Measurements from ENCODE around the gene ACTR5.
"Not testable (repeated sequence)": the region's sequence is repeated elsewhere in the genome, so short reads cannot be mapped to it uniquely, and the experiment has no call there.

The ACTR5 gene

DNA sequence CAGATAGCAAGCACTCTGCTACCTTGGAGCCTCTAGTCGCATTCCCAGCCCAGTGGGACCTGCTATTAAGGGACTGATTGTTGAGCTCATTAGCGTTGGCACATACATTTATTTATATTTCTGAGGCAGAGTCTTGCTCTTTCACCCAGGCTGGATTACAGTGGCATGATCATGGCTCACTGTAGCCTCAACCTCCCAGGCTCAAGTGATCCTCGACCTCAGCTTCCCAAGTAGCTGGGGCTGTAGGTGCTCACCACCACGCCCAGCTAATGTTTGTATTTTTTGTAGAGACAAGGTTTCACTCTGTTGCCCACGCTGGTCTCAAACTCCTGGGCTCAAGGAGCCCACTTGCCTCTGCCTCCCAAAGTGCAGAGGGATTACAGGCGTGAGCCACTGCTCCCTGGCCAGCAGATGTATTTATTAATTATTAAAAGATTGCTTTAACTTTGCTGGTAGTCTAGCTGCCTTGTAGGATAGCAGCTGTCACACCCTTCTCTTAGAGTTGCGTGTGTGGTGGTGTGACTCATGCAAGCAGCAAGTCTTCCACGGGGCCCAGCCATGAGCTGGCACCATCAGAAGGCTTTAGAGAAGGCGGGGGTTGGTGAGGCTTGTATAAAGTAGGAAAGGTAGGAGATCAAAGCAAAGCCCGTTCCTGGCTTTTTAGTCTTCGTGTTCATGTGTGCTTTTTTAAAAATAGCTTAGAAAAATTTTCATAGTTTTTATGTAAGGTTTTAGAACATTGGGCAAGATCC is 16.5 kb downstream of the ACTR5 start:
- DNase-seq (ENCODE audit: low spot score) = no peak

DNA sequence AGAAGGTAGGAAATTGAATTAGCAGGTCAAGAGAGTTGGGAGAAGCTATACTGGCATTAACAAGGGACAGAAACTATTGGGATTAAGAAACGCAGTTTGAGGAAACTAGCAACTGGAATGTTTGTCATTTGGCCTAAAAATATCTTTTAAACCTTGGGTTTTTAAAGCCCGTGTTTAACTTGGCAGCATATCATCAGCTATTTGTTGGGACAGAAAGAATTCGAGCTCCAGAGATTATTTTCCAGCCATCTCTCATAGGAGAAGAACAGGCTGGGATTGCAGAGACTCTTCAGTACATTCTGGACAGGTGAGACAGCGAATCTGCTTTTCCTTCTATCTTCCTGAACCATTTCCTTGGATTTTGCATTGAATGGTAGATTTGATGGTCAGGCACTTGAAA is 17.8 kb downstream of the ACTR5 start:
- no peak for DNase-seq (ENCODE audit: low spot score)

- no peak for DNase-seq (ENCODE audit: low spot score)
These were observed 21.4 kb downstream of the ACTR5 start for GRCh38 chr20:38769376-38770295.

DNA sequence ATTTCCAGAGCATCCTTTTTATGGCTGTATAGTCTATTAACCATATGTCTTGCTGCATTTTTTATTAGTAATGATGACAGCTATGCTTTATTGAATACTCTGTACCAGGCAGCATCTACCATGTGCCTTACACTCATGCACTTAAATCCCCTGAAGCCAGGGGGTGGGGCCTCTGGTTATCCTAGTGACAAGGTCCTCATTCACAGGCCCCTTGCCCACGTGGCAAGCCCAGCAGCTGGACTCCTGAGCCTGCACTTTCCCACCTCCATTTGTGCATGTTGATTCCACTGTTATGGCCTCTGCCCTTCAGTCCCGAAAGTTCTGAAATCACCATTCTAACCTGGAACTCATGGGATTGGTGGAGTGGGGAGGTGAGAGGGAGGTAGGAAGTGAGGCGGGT is 22.3 kb downstream of the ACTR5 start:
- DNase-seq (ENCODE audit: low spot score) = no peak

GRCh38 chr20:38770970-38771369 is 22.7 kb downstream of the ACTR5 start:
- DNase-seq (ENCODE audit: low spot score) = no peak

GRCh38 chr20:38771621-38772020 is 23.4 kb downstream of the ACTR5 start:
- no peak for DNase-seq (ENCODE audit: low spot score)

DNA sequence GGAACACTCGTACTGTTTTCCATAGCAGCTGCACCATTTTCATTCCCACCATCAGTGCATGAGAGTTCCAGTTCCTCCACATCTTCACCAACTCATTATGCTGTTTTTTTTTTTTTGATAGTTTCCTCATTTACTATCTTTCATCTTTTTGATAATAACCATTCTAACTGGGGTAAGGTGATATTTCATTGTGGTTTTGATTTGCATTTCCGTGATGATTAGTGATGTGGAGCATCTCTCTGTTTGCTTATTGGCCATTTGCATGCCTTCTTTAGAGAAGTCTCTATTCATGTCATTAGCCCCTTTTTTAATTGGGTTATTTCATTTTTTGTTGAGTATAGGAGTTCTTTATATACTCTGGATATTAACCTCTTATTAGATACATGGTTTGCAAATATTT is 25.9 kb downstream of the ACTR5 start:
- no peak for DNase-seq (ENCODE audit: low spot score)

- DNase-seq (ENCODE audit: low spot score) = no peak
These were observed 28.1 kb downstream of the ACTR5 start for GRCh38 chr20:38776363-38776762.

DNA sequence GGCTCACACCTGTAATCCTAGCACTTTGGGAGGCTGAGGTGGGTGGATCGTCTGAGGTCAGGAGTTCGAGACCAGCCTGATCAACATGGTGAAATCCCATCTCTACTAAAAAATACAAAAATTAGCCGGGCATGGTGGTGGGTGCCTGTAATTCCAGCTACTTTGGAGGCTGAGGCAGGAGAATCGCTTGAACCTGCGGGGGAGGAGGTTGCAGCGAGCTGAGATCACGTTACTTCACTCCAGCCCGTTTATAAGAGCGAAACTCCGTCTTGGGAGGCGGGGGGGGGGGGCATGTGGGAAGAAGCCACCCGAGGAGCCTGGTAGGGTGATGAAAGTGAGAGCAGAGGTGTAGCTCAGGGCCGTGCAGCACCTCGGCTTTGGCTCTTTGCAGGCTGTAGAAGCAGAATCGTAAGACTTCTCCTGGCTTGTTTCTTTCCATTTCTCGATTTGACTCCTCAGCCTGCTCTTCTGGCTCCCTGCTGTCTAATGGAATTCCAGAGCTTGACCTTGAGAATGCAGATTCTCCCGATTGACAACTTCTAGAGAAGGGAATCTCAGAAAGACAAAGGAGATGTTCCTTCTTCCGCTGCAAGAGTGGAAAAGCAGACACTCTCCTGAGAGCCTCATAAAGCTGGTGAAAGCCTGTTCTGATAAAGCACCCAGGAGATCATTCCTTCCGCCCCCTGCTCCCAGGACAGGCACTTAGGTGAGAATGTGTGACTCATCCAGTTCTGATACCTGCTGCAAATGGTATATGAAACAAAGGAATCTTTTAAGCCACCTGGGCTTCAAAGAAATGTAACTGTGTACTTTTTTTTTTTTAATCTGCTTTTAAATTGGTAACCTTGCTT is 31.2 kb downstream of the ACTR5 start:
- DNase-seq (ENCODE audit: low spot score) = no peak

DNA sequence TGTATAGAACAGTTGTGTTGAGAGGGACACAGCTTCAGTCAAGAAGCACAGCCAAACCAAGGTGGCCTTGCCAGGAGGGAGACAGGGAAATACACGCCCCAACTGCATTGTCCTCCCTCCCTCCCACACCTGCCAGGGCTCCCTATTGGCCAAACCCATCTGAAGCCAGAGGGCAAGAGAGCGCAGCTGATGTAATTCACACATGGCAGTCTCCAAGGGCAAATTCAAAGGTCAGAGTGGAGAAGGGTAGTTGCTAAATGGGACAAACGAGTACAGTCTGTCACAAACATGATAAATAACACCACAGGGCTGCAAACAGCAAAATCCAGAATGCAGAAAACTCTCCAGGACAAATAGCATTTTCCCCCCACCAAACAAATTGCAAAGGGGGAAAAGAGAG is 34.0 kb downstream of the ACTR5 start:
- DNase-seq (ENCODE audit: low spot score) = no peak

DNA sequence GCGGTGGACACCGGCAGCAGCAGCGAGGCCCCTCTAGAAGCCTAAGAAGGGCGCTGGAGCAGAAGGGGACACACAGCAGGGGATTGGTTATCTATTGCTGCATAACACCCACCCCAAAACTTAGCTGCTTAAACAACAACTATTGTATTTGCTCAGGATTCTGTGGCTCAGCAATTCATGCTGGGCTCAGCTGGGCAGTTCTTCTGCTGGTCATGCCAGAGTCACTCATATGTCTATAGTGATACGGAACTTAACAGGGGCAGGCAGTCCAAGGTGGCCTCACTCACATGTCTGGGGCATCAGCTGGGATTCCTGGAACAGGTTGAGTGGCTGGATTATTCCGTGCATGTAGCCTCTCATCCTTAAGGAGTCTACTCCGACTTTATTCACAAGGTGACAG is 39.6 kb downstream of the ACTR5 start:
- DNase-seq (ENCODE audit: low spot score) = no peak

- DNase-seq (ENCODE audit: low spot score) = no peak
These were observed 41.4 kb downstream of the ACTR5 start for GRCh38 chr20:38789503-38790199.

DNA sequence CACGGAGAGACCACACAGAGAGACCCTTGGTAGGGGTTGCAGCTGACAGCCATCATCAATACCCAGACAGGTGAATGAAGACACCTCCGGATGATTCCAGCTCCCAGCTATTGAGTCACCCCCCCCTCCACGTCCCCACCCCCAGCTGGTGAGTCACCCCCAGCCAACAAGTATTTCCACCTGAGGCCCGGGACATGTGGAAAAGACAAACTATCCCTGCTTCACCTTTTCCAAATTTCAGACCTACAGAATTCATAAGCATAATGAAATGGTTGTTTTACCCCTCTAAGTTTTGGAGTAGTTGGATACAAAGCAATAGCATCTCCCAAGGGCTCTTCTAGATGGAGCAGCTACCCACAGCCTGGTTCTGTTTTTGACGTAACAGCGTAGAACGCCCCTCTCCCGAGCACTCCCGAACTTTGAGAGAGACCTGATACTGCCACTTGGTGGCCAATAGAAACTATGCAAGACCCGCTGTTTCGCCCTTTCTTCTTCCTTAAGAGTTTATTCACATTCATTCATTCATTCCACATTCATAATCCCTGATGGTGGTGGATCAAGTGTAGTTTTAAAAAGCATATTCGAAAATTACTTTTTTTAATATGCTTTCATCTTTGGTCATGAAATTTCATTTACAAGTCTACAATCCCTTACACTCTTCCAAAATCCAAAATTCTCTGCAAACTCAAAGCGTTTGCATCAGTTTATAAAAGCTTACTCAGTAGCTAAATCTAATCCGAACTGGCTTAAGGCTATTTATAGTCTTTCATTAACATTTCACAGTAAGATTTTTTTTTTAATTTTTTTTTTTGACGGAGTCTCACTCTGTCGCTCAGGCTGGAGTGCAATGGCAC is 42.2 kb downstream of the ACTR5 start:
- peak; percentile 21 for DNase-seq (ENCODE audit: low spot score)

- no peak for DNase-seq (ENCODE audit: low spot score)
These were observed 43.0 kb downstream of the ACTR5 start for GRCh38 chr20:38791291-38791690.

DNA sequence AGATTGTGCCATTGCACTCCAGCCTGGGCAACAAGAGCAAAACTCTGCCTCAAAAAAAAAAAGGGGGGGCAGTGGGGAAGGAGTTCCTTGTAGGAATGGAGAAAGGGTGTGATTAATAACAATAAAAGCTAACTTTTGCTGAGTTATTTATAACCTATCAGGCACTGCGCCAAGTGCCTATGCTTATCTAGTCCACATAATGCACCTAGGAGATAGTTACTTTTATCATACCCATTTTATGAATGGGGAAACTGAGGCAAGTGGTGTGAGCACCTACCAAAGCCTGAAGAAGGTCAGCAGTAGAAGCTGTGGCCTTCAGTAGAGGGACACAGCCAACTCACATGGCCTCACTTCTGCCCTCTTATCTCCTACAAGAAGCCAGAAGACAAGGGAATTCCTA is 43.7 kb downstream of the ACTR5 start:
- DNase-seq (ENCODE audit: low spot score) = no peak

DNA sequence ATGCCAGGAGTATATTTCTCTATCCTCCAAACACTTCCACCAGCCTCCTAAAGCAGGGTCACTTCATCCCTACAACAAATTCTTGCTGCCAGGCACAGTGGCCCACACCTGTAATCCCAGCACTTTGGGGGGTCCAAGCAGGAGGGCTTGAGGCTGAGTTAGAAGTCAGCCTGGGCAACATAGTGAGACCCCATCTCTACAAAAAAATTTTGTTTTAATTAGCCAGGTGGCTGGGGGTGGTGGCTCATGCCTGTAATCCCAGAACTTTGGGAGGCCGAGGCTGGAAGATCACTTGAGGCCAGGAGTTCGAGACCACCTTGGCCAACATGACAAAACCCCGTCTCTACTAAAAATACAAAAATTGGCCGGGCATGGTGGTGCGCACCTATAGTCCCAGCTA is 45.8 kb downstream of the ACTR5 start:
- DNase-seq (ENCODE audit: low spot score) = not testable (repeated sequence)

DNA sequence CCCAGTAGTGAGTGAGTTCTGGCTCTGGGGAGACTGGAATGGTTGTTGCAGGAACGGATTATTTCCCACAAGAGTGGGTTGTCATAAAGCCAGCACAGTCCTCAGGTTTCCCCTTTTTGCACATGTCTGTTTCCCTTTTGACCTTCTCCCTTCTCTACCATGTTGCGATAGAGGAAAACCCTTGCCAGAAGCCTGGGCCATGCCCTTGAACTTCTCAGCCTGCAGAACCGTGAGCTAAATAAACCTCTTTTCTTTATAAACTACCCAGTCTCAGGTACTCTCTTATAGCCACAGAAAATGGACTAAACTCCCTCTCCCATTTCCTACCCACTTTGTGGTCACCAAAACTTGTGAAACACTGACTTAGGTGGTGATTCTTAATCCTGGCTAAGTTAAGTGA is 50.0 kb downstream of the ACTR5 start:
- no peak for DNase-seq (ENCODE audit: low spot score)

GRCh38 chr20:38799203-38799602 is 50.9 kb downstream of the ACTR5 start:
- DNase-seq (ENCODE audit: low spot score) = no peak

DNA sequence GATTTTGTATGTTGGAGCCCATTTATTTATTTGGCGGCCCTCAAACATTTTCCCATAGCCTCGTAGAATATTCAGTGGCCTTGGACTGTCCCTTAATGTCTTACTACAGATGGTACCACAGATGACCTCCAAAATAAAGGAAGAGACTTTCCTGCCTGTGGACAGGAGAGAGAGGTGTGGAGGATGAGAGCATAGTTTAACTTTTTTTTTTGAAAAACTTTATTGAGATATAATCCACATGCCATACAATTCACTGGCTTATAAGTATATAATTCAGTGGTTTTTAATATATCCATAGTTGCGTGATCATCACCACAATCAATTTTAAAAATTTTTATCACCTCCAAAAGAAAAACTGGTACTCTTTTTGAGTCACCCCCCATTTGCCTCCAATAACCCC is 52.6 kb downstream of the ACTR5 start:
- DNase-seq (ENCODE audit: low spot score) = no peak

DNA sequence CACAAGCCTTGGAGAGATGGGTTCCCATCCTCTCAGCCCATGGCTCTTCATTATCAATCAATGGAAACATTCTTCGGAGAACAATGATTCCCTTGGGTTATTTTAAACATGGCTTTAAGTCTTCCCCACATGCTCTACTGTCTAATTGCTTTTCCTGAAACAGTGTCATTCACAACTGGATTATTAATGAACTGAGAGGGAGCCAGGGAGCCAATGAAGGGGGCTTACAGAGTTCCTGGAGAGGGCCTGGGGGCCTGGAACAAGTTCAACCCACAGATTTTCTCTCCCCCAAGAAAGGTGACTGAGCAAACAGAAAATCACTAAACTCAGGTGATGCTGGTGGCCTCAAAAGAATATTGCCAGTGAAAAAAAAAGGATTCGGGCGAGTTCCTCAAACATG is 56.0 kb downstream of the ACTR5 start:
- no peak for DNase-seq (ENCODE audit: low spot score)
